H9 (cell line): Measurements from ENCODE around the gene PIAS1. TPM values are rescaled to one million over a fixed set of nuclear protein-coding genes. Genes with fewer than 3 reads are reported as not detected.

Experiments used
- DNase-seq: peaks from one replicate; pipeline ENCODE4 v3.0.0-alpha.2; 2017
- H2AFZ ChIP-seq: one replicate; pipeline ENCODE4 v1.6.1; 2013; ENCODE audit warnings: mild to moderate bottlenecking, low read length, control low read depth, moderate library complexity
- H2AK5ac ChIP-seq: 2 replicates; pipeline ENCODE4 v1.6.1; 2013; ENCODE audit warnings: low read length, control low read depth, mixed read lengths; ENCODE audit not compliant: insufficient read length
- H2BK120ac ChIP-seq: one replicate; pipeline ENCODE4 v1.6.1; 2013; ENCODE audit warnings: low read depth, mild to moderate bottlenecking, low read length, control low read depth, inconsistent platforms; ENCODE audit not compliant: poor library complexity, severe bottlenecking
- H2BK12ac ChIP-seq: 2 replicates; pipeline ENCODE4 v1.6.1; 2013; ENCODE audit warnings: low read length, control low read depth, mixed read lengths, low read depth; ENCODE audit not compliant: insufficient read length
- H2BK15ac ChIP-seq: 2 replicates; pipeline ENCODE4 v1.6.1; 2013; ENCODE audit warnings: low read depth, low read length, control low read depth
- H2BK20ac ChIP-seq: one replicate; pipeline ENCODE4 v1.6.1; 2013; ENCODE audit warnings: low read depth, mild to moderate bottlenecking, low read length, control low read depth, inconsistent platforms; ENCODE audit not compliant: poor library complexity, severe bottlenecking
- H2BK5ac ChIP-seq: 2 replicates; pipeline ENCODE4 v1.6.1; 2013; ENCODE audit warnings: low read length, control low read depth, mixed read lengths; ENCODE audit not compliant: insufficient read length
- H3K14ac ChIP-seq: 2 replicates; pipeline ENCODE4 v1.6.1; 2013; ENCODE audit warnings: low read length, control low read depth; ENCODE audit not compliant: insufficient read depth
- H3K18ac ChIP-seq: 2 replicates; pipeline ENCODE4 v1.6.1; 2013; ENCODE audit warnings: low read depth, mild to moderate bottlenecking, mixed read lengths, low read length, control low read depth; ENCODE audit not compliant: insufficient read length
- H3K23ac ChIP-seq: 2 replicates; pipeline ENCODE4 v1.6.1; 2013; ENCODE audit warnings: low read length, control low read depth, mixed read lengths, low read depth; ENCODE audit not compliant: insufficient read length
- H3K23me2 ChIP-seq: 2 replicates; pipeline ENCODE4 v1.6.1; 2013; ENCODE audit warnings: low read depth, mild to moderate bottlenecking, mixed read lengths, low read length, control low read depth; ENCODE audit not compliant: insufficient read length, poor library complexity, severe bottlenecking
- H3K27ac ChIP-seq: 2 replicates; pipeline ENCODE4 v1.5.1; 2013; ENCODE audit warnings: low read length, control low read depth, mixed read lengths, low read depth; ENCODE audit not compliant: insufficient read length
- H3K27me3 ChIP-seq: 2 replicates; pipeline ENCODE4 v1.6.1; 2013; ENCODE audit warnings: low read length, control low read depth, inconsistent platforms; ENCODE audit not compliant: insufficient read depth
- H3K4ac ChIP-seq: 2 replicates; pipeline ENCODE4 v1.6.1; 2013; ENCODE audit warnings: low read depth, mild to moderate bottlenecking, control low read depth, inconsistent platforms, low read length, moderate library complexity
- H3K4me1 ChIP-seq: 2 replicates; pipeline ENCODE4 v1.6.1; 2013; ENCODE audit warnings: low read length, control low read depth, inconsistent platforms; ENCODE audit not compliant: insufficient read depth
- H3K4me2 ChIP-seq: 2 replicates; pipeline ENCODE4 v1.6.1; 2013; ENCODE audit warnings: low read length, control low read depth, mixed read lengths; ENCODE audit not compliant: insufficient read length, insufficient read depth
- H3K56ac ChIP-seq: 2 replicates; pipeline ENCODE4 v1.6.1; 2013; ENCODE audit warnings: low read depth, mild to moderate bottlenecking, mixed read lengths, low read length, control low read depth; ENCODE audit not compliant: insufficient read length
- H3K79me1 ChIP-seq: 2 replicates; pipeline ENCODE4 v1.6.1; 2013; ENCODE audit warnings: low read depth, mild to moderate bottlenecking, moderate library complexity, low read length, control low read depth, inconsistent platforms; ENCODE audit not compliant: insufficient read depth, poor library complexity, severe bottlenecking
- H3K79me2 ChIP-seq: 2 replicates; pipeline ENCODE4 v1.6.1; 2013; ENCODE audit warnings: low read length, control low read depth, inconsistent platforms; ENCODE audit not compliant: insufficient read depth
- H3K9ac ChIP-seq: 2 replicates; pipeline ENCODE4 v1.6.1; 2013; ENCODE audit warnings: low read length, control low read depth, mixed read lengths; ENCODE audit not compliant: insufficient read length; ENCODE audit errors: extremely low read depth
- H3K9me3 ChIP-seq: one replicate; pipeline ENCODE4 v1.6.1; 2013; ENCODE audit warnings: low read depth, low read length, inconsistent platforms; ENCODE audit not compliant: control insufficient read depth
- H3T11ph ChIP-seq: one replicate; pipeline ENCODE4 v1.6.1; 2013; ENCODE audit warnings: mild to moderate bottlenecking, low read length, control low read depth, inconsistent platforms
- H4K20me1 ChIP-seq: one replicate; pipeline ENCODE4 v1.6.1; 2013; ENCODE audit not compliant: control insufficient read depth, insufficient read length, insufficient read depth
- H4K5ac ChIP-seq: 2 replicates; pipeline ENCODE4 v1.6.1; 2013; ENCODE audit warnings: low read depth, mild to moderate bottlenecking, mixed read lengths, low read length, control low read depth; ENCODE audit not compliant: insufficient read length
- H4K8ac ChIP-seq: replicated peaks from 2 replicates; pipeline ENCODE4 v1.6.1; 2013; ENCODE audit warnings: low read length, control low read depth, mixed read lengths, low read depth; ENCODE audit not compliant: insufficient read length
- H4K91ac ChIP-seq: 2 replicates; pipeline ENCODE4 v1.6.1; 2013; ENCODE audit warnings: low read depth, mild to moderate bottlenecking, moderate library complexity, mixed read lengths, low read length, control low read depth; ENCODE audit not compliant: insufficient read length
- H3K27ac Mint-ChIP-seq, 3 experiments: 2 replicates in 2 of 3; 3 replicates in 1 of 3; pipeline ENCODE4 v1.8.0; 2020 to 2021; ENCODE audit warnings: mixed read lengths in 3 of 3, mild to moderate bottlenecking in 1 of 3, moderate library complexity in 1 of 3
- H3K27me3 Mint-ChIP-seq: 2 replicates; pipeline ENCODE4 v1.8.0; 2021; ENCODE audit warnings: low read depth, mild to moderate bottlenecking, moderate library complexity, mixed read lengths
- H3K36me3 Mint-ChIP-seq, 3 experiments: 2 replicates in 2 of 3; 3 replicates in 1 of 3; pipeline ENCODE4 v1.8.0; 2020 to 2021; ENCODE audit warnings: low read depth in 3 of 3, mixed read lengths in 3 of 3; ENCODE audit not compliant: insufficient read depth in 1 of 3
- H3K4me1 Mint-ChIP-seq, 2 experiments: 2 replicates each; pipeline ENCODE4 v1.8.0; 2020; ENCODE audit warnings: mixed read lengths in 2 of 2
- H3K4me3 Mint-ChIP-seq, 2 experiments: 2 replicates in 1 of 2; 3 replicates in 1 of 2; pipeline ENCODE4 v1.8.0; 2020 to 2021; ENCODE audit warnings: mild to moderate bottlenecking in 2 of 2, mixed read lengths in 2 of 2, moderate library complexity in 1 of 2
- H3K9me3 Mint-ChIP-seq, 2 experiments: 2 replicates in 1 of 2; 3 replicates in 1 of 2; pipeline ENCODE4 v1.8.0; 2020; ENCODE audit warnings: mild to moderate bottlenecking in 2 of 2, mixed read lengths in 2 of 2, moderate library complexity in 1 of 2
- CTCF ChIP-seq: fragments of 200-600 bp; sonication (generic); conservative IDR thresholded peaks from 3 replicates; pipeline ENCODE4 v1.8.0; 2021; ENCODE audit warnings: antibody characterized with exemption, mild to moderate bottlenecking
- WGBS: extraction: QIAGEN DNeasy Blood & Tissue Kit; methylation state at CpG from one replicate; pipeline ENCODE4 v1.1.7; 2013; ENCODE audit warnings: missing lambda C conversion rate, low lambda C conversion rate, mixed read lengths; ENCODE audit not compliant: insufficient read length; ENCODE audit errors: extremely low coverage; 5-methylcytosine and 5-hydroxymethylcytosine counted together
- total RNA-seq: library from RNA; stranded (reverse); gene quantifications from 2 replicates; pipeline ENCODE4 v1.2.1, GENCODE V29; 2021

PIAS1 gene
- total RNA-seq, 1 experiment from 2014 or later = 31.1 TPM

- no peak for DNase-seq
- H2BK20ac ChIP-seq = no peak overlapping the region
- H3K27me3 ChIP-seq = no peaks in the 10 kb centered on the region
- H4K91ac ChIP-seq = no peak overlapping the region
- no peak overlapping the region for H3K56ac ChIP-seq
- H3K9me3 ChIP-seq = no peaks in the 10 kb centered on the region
- no peak overlapping the region for H2BK5ac ChIP-seq
- H2BK120ac ChIP-seq = no peak overlapping the region
- H2AFZ ChIP-seq = no peak overlapping the region
- no peaks in the 10 kb centered on the region for H3K79me2 ChIP-seq
- H3K23ac ChIP-seq = no peak overlapping the region
- H3K14ac ChIP-seq = no peak overlapping the region
- H3K23me2 ChIP-seq = no peaks in the 10 kb centered on the region
- no peak overlapping the region for H3K9ac ChIP-seq
- Mint-ChIP-seq H3K27ac (peak overlapping the region in 2 of 3 experiments; percentile 0 to 26; a peak in 2 of 7 replicates), H3K4me1 (peaks cover 4 to 7% of the 10 kb centered on the region in 2 experiments), H3K9me3 (no peaks in the 10 kb centered on the region), H3K4me3 (no peak overlapping the region), H3K36me3 (peaks cover 0 to 5% (median 0%) of the 10 kb centered on the region in 3 experiments; a peak in 1 of 7 replicates), H3K27me3 (no peaks in the 10 kb centered on the region)
- TF ChIP-seq CTCF = no peak
- no peak overlapping the region for H4K8ac ChIP-seq
- H3K4me2 ChIP-seq = no peak overlapping the region
- no peak overlapping the region for H2BK12ac ChIP-seq
- no peak overlapping the region for H3K27ac ChIP-seq
- H4K20me1 ChIP-seq = no peaks in the 10 kb centered on the region
- no peak overlapping the region for H2BK15ac ChIP-seq
- H3K4me1 ChIP-seq = no peaks in the 10 kb centered on the region
- H4K5ac ChIP-seq = no peak overlapping the region
- H3K4ac ChIP-seq = no peak overlapping the region
- H2AK5ac ChIP-seq = no peak overlapping the region
- no peak overlapping the region for H3K18ac ChIP-seq
- WGBS = no CpG with 5 or more reads among the region's 2 CpGs
- H3T11ph ChIP-seq = no peak overlapping the region
- H3K79me1 ChIP-seq = no peaks in the 10 kb centered on the region
These were observed 98.2 kb downstream of the PIAS1 start for GRCh38 chr15:68152342-68152741.
